Suprapubic skin (tissue), 4 donors: ENCODE measurements around the gene RALGPS1. TPM values are rescaled to one million over a fixed set of nuclear protein-coding genes. Genes with fewer than 3 reads are reported as not detected.

Experiments used
- DNase-seq, 2 donors: peaks; one replicate each; pipeline ENCODE4 v3.0.0-alpha.2; 2019; ENCODE audit warnings: low spot score in 2 of 2
- H3K27ac ChIP-seq: fragments of 200-600 bp; sonication (generic); one replicate; pipeline ENCODE4 v1.5.1; 2019
- H3K27me3 ChIP-seq: fragments of 200-600 bp; sonication (generic); one replicate; pipeline ENCODE4 v1.5.1; 2019
- H3K36me3 ChIP-seq: fragments of 200-600 bp; sonication (generic); one replicate; pipeline ENCODE4 v1.5.1; 2019
- H3K4me1 ChIP-seq: fragments of 200-600 bp; sonication (generic); one replicate; pipeline ENCODE4 v1.5.1; 2019
- H3K4me3 ChIP-seq: fragments of 200-600 bp; sonication (generic); one replicate; pipeline ENCODE4 v1.5.1; 2019; ENCODE audit warnings: mild to moderate bottlenecking
- H3K9me3 ChIP-seq: fragments of 200-600 bp; sonication (generic); one replicate; pipeline ENCODE4 v1.5.1; 2019
- CTCF ChIP-seq, 2 donors: fragments of 200-600 bp in 1 of 2; fragments of 450-650 bp in 1 of 2; sonication (generic) in 1 of 2; IDR thresholded peaks; one replicate each; pipeline ENCODE4 v1.5.1; 2016 to 2019; ENCODE audit warnings: antibody characterized with exemption in 2 of 2, mild to moderate bottlenecking in 1 of 2, moderate library complexity in 1 of 2
- EP300 ChIP-seq: sonication (generic); formaldehyde crosslinking; IDR thresholded peaks from one replicate; pipeline ENCODE4 v1.6.1; 2017; ENCODE audit warnings: antibody characterized with exemption
- POLR2A ChIP-seq, 2 donors: fragments of 450-650 bp; IDR thresholded peaks; one replicate each; pipeline ENCODE4 v1.6.1; 2017; ENCODE audit warnings: antibody characterized with exemption in 2 of 2, mild to moderate bottlenecking in 2 of 2, moderate library complexity in 2 of 2
- POLR2AphosphoS5 ChIP-seq, 3 donors: sonication (generic); formaldehyde crosslinking; IDR thresholded peaks; one replicate each; pipeline ENCODE4 v1.6.1; 2017; ENCODE audit warnings: antibody characterized with exemption in 3 of 3
- WGBS: methylation state at CpG from one replicate; pipeline ENCODE4 v1.1.5; 2018; 5-methylcytosine and 5-hydroxymethylcytosine counted together
- total RNA-seq, 4 donors: library from RNA; depleted of rRNA; stranded (reverse); fragments of >200 nt; gene quantifications; one replicate each; pipeline ENCODE4 v1.1.0, GENCODE V29; 2016

Gene RALGPS1
- total RNA-seq, 4 donors from 2014 or later: 14.8 to 86.7 (median 21.4) TPM

- Histone ChIP-seq H3K9me3 (no peaks in the 10 kb centered on the region), H3K4me1 (no peaks in the 10 kb centered on the region), H3K27ac (no peak overlapping the region), H3K36me3 (no peaks in the 10 kb centered on the region), H3K4me3 (no peak overlapping the region), H3K27me3 (no peaks in the 10 kb centered on the region)
- WGBS: 59% methylated on average over 3 of the region's 3 CpGs
- DNase-seq: no peak
- TF ChIP-seq POLR2AphosphoS5 (IDR thresholded peaks at IDR 0.05) (no peak), CTCF (IDR thresholded peaks at IDR 0.05) (no peak), POLR2A (IDR thresholded peaks at IDR 0.05) (no peak), EP300 (no peak)
These were observed 22.9 kb upstream of the RALGPS1 start for GRCh38 chr9:126891676-126892075.

GRCh38 chr9:126893079-126893478 lies 21.5 kb upstream of the RALGPS1 start:
- H3K9me3 ChIP-seq: no peaks in the 10 kb centered on the region
- H3K27me3 ChIP-seq: no peaks in the 10 kb centered on the region
- TF ChIP-seq POLR2AphosphoS5 (IDR thresholded peaks at IDR 0.05) (no peak), EP300 (no peak), CTCF (IDR thresholded peaks at IDR 0.05) (no peak), POLR2A (IDR thresholded peaks at IDR 0.05) (no peak)
- H3K36me3 ChIP-seq: no peaks in the 10 kb centered on the region
- DNase-seq: no peak
- H3K4me1 ChIP-seq: no peaks in the 10 kb centered on the region
- no peak overlapping the region for H3K27ac ChIP-seq
- WGBS: 60% methylated on average over 5 of the region's 5 CpGs
- H3K4me3 ChIP-seq: no peak overlapping the region

- H3K27ac ChIP-seq: no peak overlapping the region
- H3K27me3 ChIP-seq: no peaks in the 10 kb centered on the region
- H3K36me3 ChIP-seq: no peaks in the 10 kb centered on the region
- no peak overlapping the region for H3K4me3 ChIP-seq
- no peak for TF ChIP-seq EP300
- TF ChIP-seq POLR2A (IDR thresholded peaks at IDR 0.05): no peak
- TF ChIP-seq POLR2AphosphoS5 (IDR thresholded peaks at IDR 0.05): no peak
- H3K9me3 ChIP-seq: no peaks in the 10 kb centered on the region
- H3K4me1 ChIP-seq: no peaks in the 10 kb centered on the region
- WGBS: 85% methylated on average over 4 of the region's 4 CpGs
- no peak for DNase-seq
These were observed 20.5 kb upstream of the RALGPS1 start for GRCh38 chr9:126894052-126894603.

- Histone ChIP-seq H3K9me3 (peaks cover 4% of the 10 kb centered on the region), H3K27me3 (no peaks in the 10 kb centered on the region), H3K36me3 (no peaks in the 10 kb centered on the region), H3K4me1 (no peaks in the 10 kb centered on the region), H3K4me3 (no peak overlapping the region), H3K27ac (no peak overlapping the region)
- no peak for DNase-seq
- TF ChIP-seq POLR2AphosphoS5 (IDR thresholded peaks at IDR 0.05): no peak
- no peak for TF ChIP-seq POLR2A (IDR thresholded peaks at IDR 0.05)
- no peak for TF ChIP-seq EP300
- no peak for TF ChIP-seq CTCF (IDR thresholded peaks at IDR 0.05)
- WGBS: 75% methylated on average over 3 of the region's 3 CpGs
These were observed 12.4 kb upstream of the RALGPS1 start for GRCh38 chr9:126902210-126902609.

- H3K9me3 ChIP-seq: peaks cover 4% of the 10 kb centered on the region
- no peaks in the 10 kb centered on the region for H3K4me1 ChIP-seq
- H3K36me3 ChIP-seq: no peaks in the 10 kb centered on the region
- H3K4me3 ChIP-seq: no peak overlapping the region
- no peak overlapping the region for H3K27ac ChIP-seq
- 90% methylated on average over 3 of the region's 3 CpGs for WGBS
- H3K27me3 ChIP-seq: no peaks in the 10 kb centered on the region
- DNase-seq: no peak
- TF ChIP-seq EP300: no peak
- TF ChIP-seq CTCF (IDR thresholded peaks at IDR 0.05): no peak
- no peak for TF ChIP-seq POLR2AphosphoS5 (IDR thresholded peaks at IDR 0.05)
- TF ChIP-seq POLR2A (IDR thresholded peaks at IDR 0.05): no peak
These were observed 10.0 kb upstream of the RALGPS1 start for GRCh38 chr9:126904586-126904985.

- TF ChIP-seq CTCF (IDR thresholded peaks at IDR 0.05) (no peak), POLR2A (IDR thresholded peaks at IDR 0.05) (no peak), POLR2AphosphoS5 (IDR thresholded peaks at IDR 0.05) (no peak), EP300 (no peak)
- Histone ChIP-seq H3K27me3 (no peaks in the 10 kb centered on the region), H3K36me3 (no peaks in the 10 kb centered on the region), H3K9me3 (peaks cover 4% of the 10 kb centered on the region), H3K4me3 (no peak overlapping the region), H3K4me1 (no peaks in the 10 kb centered on the region), H3K27ac (no peak overlapping the region)
- WGBS: 82% methylated on average over 6 of the region's 6 CpGs
- no peak for DNase-seq
These were observed 8.5 kb upstream of the RALGPS1 start for GRCh38 chr9:126906091-126906490.
